GM03348 (cell line): Measurements from ENCODE around the gene CCNY.
"Not testable (repeated sequence)": the region's sequence is repeated elsewhere in the genome, so short reads cannot be mapped to it uniquely, and the experiment has no call there.

Source experiments
- DNase-seq: peaks from one replicate; pipeline ENCODE4 v3.0.0; 2012; ENCODE audit warnings: low spot score

The CCNY gene

DNA sequence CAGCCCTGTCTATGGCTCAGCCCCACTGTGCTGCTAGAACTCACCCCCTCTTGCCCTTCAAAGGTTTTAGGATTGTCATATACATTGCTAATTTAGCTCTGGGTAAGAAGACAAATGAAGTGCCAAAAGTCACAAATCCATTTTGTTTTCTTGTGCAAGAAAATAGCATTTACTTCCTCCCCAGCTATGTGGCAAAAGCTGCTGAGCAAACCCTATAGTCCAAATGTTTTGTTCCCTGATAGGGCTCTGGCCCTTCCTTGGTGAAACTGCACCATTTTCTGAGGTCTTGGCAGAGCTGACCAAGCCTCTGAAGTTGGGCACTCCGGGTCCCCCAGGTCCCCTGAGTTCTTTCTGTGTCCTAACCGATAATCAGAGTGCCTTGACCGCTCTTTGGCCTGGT, 184.7 kb downstream of the CCNY start:
- no peak for DNase-seq

DNA sequence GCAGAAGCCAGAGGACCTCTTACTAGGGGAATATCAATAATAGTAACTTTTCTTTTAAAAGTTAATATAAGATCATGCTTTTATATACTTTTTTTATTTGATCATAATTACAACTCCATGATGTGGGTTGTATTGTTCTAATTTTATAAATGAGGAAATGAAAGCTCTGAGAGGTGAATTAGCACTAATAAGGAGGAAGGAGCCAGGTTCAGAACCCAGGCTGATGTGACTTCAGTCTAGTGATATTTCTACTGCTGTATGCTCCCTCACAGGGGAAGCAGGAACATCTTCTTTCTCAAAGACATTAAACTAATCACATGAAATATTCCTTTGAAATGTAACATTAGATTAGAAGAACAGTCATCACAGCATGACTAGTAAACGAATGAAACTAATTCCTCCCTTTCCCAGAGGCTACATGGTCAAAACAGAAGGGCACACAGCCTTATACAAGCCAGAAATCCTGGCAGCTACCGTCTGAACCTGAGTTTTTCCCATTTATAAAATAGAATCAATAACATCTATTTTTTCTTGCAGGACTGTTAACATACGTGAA, 187.4 kb downstream of the CCNY start:
- no peak for DNase-seq

DNA sequence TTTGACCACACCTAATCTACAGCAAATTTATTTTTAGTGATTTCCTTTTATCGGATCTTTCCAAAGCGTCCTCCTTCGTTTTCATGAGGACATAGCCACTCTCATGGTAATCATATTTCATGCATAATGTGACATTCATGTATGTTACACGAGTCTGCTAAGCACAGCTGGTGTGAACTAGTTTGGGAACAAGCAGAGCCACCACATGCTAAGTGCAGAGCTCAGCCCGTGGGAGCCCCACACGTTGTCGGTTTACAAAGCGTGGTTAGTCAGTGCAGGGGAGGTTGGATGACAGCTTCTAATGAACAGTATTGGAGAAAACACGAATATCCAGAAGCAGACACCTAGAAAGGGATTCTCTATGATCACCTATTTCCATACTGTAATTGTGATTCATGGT, 190.4 kb downstream of the CCNY start:
- no peak for DNase-seq

DNA sequence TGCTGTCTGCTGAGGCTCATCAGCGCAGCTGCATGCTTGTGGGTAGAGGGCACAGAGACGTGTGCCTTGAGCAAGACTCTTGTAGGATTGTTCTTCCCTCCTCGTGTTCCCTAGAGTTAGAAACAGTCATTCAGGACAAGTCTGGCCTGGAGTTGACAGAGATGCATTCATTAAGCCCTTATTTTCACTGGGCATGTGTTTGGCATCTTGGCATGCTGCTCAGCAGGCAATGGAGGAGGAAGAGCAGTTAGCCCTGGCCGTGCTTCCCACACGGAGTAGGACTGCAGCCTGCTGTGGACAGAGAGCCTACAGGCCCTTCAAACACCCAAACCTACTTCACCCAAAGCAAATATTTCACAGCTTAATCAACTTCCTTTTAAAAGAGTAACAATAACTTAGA, 195.8 kb downstream of the CCNY start:
- no peak for DNase-seq

DNA sequence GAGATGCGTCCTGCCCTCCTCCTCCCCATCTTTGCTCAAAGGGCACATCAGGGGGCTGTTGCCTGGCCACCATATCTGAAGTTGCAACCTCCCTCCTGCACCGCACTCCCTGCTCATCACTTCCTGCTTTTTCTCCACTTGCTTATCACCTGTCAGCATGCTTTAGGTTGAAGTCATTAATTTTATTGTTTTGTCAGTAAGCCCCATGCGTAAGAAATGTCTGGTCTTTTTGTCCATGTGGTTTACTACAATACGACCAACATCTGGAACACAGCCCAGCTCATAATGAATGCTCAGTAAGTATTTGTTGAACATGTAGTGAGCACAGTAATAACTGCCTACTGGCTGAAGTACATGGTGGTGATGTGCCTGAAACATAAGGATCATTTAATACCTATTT, 197.3 kb downstream of the CCNY start:
- no peak for DNase-seq

DNA sequence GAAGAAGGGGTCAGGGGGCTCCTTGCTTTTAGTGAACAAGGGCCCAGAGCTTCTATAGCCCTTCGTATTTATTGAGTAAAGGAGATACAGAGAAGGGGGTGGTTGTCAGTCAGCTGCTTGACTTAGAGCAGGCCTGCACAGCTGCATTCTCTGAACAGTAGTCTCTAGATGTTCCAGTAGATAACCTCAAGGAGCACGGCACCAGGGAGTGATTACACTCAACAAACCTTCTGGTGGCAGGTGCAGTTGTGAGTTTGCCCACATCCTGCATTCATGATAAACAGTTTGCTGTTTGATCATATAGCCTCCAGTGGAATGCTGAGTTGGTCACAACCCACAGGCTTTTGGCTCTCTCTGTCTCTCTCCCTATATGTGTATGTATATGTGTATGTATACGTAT, 198.8 kb downstream of the CCNY start:
- DNase-seq, result no peak

DNA sequence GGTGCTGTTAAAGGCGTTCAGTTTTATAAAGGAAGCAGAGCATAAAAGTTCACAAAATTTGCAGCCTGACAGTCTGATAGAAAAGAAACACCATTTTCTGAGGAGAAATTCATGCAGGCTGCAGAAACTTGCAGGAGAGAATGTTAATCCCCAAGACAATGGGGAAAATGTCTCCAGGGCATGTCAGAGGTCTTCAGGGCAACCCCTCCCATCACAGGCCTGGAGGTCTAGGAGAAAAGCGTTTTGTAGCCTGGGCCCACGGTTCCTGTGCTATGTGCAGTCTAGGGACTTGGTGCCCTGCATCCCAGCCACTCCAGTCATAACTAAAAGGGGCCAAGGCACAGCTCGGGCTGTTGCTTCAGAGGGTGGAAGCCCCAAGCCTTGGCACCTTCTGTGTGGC, 200.5 kb downstream of the CCNY start:
- DNase-seq, result no peak

DNA sequence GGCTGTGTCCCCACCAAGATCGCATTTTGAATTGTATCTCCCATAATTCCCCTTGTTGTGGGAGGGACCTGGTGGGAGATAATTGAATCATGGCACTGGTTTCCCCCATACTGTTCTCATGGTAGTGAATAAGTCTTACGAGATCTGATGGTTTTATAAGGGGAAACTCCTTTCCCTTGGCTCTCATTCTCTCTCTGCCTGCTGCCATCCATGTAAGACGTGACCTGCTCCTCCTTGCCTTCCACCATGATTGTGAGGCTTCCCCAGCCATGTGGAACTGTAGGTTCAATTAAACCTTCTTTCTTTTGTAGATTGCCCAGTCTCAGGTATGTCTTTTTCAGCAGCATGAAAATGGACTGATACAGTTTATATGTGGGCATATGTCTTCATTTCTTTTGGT, 201.6 kb downstream of the CCNY start:
- DNase-seq, result not testable (repeated sequence)

DNA sequence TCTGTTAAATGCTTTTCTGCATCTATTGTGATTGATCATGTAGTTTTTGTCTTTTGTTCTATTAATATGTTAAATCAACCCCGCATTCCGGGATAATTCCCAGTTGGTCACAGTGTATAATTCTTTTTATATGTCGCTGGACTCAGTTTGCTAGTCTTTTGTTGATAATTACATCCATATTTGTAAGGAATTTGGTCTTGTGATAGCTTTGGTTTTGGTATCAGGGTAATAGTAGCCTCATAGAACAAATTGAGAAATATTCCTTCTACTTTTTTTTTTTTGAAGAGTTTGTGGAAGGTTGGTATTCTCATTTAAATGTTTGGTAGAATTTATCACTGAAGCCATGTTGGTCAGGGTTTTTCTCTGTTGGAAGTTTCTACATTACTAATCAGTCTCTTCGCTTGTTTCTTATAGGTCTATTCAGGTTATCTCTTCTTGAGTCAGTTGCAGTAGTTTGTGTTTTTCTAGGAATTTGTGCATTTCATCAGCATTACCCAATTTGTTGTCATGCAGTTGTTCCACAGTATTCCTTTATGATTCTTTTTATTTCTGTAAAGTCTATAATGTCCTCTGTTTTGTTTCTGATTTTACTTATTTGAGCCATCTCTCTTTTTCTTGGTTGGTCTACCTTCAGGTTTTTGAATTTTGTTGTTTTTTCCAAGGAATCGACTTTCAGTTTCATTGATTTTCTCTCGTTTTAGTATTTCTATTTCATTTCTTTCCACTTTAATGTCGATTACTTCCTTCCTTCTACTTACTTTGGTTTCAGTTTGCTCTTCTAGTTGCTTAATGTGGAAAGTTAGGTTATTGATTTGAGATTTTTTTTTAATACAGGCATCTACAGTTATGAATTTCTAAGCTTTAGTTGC, 204.2 kb downstream of the CCNY start:
- no peak for DNase-seq

DNA sequence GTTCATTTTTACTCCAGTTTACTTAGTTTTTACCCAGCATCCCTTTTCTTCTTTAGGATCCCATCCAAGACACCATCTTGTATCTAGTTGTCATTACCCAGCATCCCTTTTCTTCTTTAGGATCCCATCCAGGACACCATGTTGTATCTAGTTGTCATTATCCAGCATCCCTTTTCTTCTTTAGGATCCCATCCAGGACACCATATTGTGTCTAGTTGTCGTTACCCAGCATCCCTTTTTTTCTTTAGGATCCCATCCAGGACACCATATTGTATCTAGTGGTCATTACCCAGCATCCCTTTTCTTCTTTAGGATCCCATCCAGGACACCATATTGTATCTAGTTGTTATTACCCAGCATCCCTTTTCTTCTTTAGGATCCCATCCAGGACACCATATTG, 205.4 kb downstream of the CCNY start:
- no peak for DNase-seq

DNA sequence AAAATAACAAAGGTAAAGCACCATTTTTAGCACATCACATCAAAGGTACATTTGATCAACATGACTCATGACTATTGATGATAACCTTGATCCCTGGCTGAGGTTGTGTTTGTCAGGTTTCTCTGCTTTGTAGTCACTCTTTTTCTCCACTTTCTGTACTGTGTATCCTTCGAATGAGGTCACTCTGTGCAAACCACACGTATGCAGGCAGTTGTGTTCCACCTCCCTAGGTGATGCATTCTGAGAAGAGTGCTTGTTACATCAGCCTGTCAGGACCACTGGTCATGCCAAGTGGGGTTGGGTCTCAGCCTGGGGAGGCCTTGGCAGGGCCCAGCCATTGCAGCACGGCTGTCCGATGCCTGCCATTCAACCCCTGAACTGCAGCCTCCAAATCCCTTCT, 206.0 kb downstream of the CCNY start:
- DNase-seq, result no peak

DNA sequence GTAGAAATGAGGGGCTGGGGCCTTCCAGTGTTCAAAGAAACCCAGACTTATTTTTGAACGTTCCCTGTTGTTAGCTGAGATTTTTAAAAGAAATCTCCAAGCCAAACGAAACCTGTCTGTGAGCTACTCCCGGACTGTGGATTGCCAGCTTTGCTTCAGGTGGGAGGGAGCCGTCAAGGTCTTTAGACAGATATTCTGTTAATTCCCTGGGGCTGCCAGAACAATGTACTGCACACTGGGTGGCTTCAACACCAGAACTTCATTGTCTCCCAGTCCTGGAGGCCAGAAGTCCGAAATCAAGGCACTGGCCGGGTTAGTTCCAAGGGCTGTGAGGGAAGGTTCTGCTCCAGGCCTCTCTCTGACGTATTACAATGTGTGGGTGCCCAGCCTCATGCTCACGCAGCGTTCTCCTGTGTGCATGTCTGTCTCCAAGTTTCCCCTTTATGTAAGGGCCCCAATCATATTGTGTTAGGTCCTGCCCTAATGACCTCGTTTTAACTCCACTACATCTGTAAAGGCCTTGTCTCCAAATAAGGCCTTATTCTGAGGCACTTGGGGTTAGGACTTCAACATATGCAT, 208.9 kb downstream of the CCNY start:
- no peak for DNase-seq

DNA sequence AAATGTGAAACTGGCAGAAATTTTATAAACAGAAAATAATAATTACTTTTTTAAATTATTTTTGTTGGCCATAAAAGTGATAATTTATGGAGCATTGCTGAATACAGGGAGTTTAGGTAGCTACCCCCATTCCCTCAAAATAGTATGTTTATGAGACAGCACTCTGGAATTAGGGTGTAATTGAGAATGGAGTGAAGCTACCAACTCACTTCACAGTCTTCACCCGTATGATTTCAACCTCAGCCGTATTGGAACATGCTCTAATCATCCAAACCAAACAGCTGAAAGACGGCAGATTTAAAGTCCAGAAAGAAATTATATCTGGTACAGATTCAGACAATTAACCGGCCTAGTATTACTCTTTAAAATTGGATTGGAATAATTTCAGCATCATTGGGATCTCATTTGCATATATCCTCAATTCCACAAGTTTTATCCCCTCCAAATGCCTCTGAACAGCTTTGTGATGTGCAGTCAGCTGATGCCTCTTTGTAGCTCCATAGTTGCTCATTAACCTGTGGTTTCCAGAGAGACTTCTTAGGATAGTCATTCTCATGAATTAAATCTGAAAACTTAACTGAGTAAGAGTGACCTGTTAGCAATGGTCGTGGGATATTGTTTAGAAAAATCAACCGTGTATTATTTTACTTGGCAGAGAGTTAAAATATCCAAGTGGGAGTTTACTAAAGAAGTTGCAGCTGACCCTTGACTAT, 209.7 kb downstream of the CCNY start:
- peak; percentile 62 for DNase-seq

DNA sequence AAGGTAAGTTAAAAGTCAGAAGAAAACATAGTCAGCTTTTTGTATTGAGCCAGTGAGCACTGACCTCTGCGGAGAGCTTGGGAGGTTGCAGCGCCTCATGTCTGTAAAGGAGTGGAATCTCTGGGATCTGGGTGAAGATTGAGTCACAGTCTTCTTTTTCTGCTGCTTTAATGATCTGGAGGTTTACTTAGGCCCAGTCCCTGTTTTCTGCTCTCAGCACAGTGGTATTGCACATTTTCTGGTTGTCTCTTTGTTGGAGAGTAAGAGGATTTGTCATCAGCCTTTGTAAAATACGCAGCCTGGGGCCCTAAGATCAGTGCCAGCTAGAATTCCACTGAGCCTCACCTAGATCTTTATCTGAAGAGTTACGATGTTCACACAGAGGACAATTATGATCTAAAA, 210.5 kb downstream of the CCNY start:
- peak; percentile 57 for DNase-seq

DNA sequence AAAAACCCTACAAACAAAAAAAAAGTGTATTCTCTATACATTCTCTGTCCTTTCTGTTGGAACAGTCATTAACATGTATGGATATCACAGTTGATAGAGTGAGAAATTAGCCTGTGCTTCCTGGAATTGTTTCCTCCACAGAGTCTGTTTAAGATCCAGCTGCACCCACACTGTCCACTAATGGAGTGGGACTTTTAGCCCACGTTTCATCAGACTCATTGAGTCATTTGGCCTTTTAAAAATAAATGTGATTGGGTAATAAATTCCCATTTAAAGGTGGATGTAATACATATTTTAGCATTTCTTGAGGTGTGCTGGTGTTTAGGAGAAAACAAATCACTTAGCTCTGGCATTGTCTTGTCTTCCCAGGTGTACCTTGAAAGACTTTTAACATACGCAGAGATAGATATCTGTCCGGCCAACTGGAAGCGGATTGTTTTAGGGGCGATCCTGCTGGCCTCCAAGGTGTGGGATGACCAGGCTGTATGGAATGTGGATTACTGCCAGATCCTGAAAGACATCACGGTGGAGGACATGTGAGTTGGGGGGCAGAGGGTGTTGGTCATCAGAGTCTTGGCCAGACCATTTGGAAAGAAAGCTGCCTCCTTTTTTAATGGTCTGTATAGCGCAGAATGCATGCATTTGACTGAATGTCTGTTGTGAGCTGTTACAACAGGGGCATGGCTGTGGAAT, 216.5 kb downstream of the CCNY start:
- no peak for DNase-seq

DNA sequence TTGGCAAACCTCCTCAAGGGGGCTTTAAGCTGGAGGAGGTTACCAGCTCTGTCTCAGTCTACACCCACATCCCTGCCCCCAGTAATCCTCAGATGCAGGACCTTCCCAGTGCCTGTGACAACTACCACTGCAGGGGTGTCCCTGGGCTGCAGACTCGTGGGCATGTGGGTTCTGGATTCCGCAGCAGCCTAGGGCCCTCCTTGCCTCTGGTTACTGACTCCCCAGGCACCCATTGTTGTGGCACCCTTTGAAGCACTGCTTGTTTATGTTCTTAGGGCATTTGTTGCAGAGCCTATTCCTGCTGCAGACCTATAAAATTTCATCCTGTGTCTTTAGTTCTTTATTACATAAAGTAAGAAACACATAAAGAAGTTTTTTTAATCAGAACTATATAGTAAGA, 217.7 kb downstream of the CCNY start:
- no peak for DNase-seq

DNA sequence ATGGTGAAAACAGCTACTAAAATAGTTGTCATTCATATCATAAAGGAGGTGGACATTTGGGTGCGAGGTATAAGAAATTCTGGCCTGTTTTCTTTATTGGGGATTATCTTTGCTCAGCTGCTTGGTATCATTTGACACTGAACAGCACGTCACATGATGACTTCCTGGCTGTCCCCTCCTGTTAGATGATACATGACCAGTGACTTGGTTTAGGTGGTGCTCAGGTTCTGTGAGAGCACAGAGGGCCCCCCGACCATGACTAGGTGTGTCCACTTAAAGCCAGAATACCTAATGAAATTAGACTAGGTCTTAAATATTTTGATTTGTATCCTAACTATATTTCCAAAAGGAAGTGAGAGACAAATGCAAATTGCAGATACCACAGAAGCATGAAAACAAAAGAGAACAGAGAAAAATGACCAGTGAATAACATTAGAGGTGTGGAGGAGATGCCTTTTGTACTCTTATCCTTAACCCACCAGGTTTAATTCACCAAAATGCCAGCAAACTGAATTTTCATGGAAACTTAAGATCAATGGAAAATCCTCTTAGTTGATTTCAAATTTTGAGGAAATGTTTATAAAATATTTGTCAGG, 218.2 kb downstream of the CCNY start:
- no peak for DNase-seq

DNA sequence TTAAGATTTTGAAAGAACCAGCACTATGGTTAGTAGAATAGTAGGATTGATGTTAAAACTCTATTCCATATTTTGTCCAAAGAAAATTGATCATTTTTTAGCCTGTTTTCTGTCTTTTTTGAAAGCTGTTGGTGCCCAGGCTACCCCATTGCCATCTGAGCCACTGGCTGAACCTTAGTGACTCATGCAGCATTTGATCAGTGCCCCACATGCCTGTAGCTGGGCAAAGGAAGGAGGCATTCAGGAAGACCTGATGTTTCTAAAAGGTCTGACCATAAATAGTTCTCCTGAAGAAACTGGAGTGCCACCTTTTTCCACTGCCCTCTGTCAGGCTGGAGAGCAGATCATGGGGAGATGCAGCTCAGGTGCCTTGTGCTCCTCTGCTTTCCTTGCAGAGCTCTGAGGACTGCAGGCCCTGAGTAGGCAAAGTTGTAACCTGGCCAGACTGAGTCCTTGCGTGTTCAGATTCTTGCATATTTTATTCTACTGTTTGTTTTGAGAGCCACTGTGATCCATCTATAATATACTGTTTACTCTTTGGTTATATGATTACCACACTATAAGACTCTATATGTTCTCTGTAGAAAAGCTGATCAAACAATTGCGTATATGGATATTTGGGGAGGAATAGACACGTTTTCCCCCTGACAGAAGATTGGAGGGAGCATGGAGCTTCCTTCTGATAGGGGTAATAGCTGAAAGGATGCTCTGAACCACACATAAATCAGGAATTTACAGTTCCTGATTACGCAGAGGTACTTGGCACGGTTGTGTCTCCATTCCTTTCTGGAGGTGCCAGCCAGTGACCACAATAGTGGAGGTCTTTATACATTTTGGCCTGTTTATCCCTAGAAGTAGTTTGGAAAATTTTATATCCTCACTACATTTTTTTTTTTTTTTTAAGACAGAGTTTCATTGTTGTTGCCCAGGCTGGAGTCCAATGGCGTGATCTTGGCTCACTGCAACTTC, 219.9 kb downstream of the CCNY start:
- no peak for DNase-seq

DNA sequence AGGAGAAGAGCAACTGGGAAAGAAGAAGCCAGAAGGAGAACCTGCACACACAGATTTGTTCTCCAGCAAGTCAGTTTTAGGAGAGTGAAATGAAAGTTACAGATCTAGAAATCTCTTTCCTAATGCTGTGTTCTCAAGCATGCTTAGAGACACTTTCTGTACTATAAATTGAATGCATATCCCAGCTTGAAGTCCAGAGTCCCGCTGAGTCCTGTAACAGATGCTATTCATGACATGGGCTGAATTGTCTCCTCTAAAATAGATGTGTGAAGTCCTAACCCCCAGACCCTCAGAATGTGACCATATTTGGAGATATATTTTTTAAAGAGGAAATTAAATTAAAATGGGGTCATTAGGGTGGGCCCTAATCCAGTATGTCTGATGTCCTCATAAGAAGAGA, 222.0 kb downstream of the CCNY start:
- DNase-seq, result no peak

DNA sequence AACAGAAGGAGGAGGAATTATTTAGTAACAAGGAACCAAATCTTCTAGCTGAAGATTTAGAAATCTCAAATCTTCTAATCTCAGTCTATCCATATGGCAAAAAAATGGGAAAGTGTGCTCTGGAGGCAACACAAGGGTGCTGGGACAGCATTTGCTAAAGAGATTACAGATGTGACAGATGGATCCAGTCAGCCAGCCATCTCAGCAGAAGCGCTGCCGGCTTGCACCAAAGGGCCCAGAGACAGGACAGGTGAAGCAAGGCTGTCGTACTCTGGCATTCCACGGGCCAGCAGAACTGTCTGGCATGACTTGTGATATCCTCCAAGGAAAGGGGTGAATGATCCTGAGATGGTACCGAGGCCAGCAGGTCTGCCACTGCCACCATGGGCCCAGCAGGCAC, 223.1 kb downstream of the CCNY start:
- DNase-seq, result no peak

DNA sequence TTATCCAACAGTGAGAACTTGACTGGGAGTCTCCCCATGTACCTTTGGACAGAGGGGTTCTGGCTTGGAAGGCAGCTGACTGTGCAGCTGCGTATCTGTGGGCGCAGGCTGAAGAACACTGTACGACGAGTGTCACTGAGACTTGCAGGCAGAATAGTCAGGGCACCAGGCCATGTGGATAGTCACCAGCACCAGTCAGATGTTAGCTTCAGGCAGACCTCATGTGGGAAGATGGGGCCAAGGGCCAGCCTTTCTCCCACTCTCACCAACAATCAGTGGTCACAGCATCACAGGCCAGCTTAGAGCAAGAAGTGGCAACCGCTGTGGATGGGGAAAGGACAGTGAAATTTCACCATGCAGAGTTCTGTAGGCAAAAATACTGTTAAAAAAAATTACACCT, 225.4 kb downstream of the CCNY start:
- no peak for DNase-seq
